Keratinocyte (primary cell): ENCODE measurements around the gene GATA2. TPM values are rescaled to one million over a fixed set of nuclear protein-coding genes. Genes with fewer than 3 reads are reported as not detected.

Experiments
- DNase-seq: peaks from one replicate; pipeline ENCODE4 v3.0.0-alpha.2; 2011; ENCODE audit warnings: low read depth, missing footprints, low spot score
- FAIRE-seq: peaks from 2 replicates; lab custom pipeline; 2011; peaks lifted over from hg19 to GRCh38; lab: Jason Lieb, UNC
- H2AFZ ChIP-seq: 2 replicates; pipeline ENCODE4 v1.6.0; 2012; ENCODE audit warnings: low read length, control low read depth, inconsistent platforms; ENCODE audit not compliant: control insufficient read depth
- H3K27ac ChIP-seq: 2 replicates; pipeline ENCODE4 v1.5.1; 2011; ENCODE audit warnings: low read length; ENCODE audit not compliant: control insufficient read depth, insufficient read depth
- H3K27me3 ChIP-seq: 3 replicates; pipeline ENCODE4 v1.6.0; 2011; ENCODE audit warnings: low read length; ENCODE audit not compliant: control insufficient read depth, insufficient read depth; ENCODE audit errors: extremely low read depth
- H3K36me3 ChIP-seq, 2 experiments: 2 replicates in 1 of 2; 3 replicates in 1 of 2; pipeline ENCODE4 v1.5.1; 2011; ENCODE audit warnings: low read length in 2 of 2, mild to moderate bottlenecking in 1 of 2; ENCODE audit not compliant: control insufficient read depth in 2 of 2, insufficient read depth in 2 of 2; ENCODE audit errors: extremely low read depth in 1 of 2
- H3K4me1 ChIP-seq: 3 replicates; pipeline ENCODE4 v1.5.1; 2011; ENCODE audit warnings: low read length; ENCODE audit not compliant: control insufficient read depth, insufficient read depth; ENCODE audit errors: extremely low read depth
- H3K4me2 ChIP-seq: 3 replicates; pipeline ENCODE4 v1.6.0; 2011; ENCODE audit warnings: low read depth, low read length; ENCODE audit not compliant: control insufficient read depth, insufficient read depth; ENCODE audit errors: extremely low read depth
- H3K4me3 ChIP-seq, 3 experiments: fragments of 200-600 bp in 1 of 3; sonication (generic) in 1 of 3; 2 replicates in 2 of 3; 3 replicates in 1 of 3; pipeline ENCODE4 v1.5.1; 2011 to 2016; ENCODE audit warnings: low read length in 3 of 3, mild to moderate bottlenecking in 3 of 3, control low read depth in 2 of 3, inconsistent platforms in 1 of 3, low read depth in 1 of 3, mixed read lengths in 1 of 3, mixed run types in 1 of 3, moderate library complexity in 1 of 3; ENCODE audit not compliant: control insufficient read depth in 2 of 3, insufficient read depth in 2 of 3; ENCODE audit errors: extremely low read depth in 1 of 3
- H3K79me2 ChIP-seq: 2 replicates; pipeline ENCODE4 v1.6.0; 2012; ENCODE audit warnings: low read length; ENCODE audit not compliant: control insufficient read depth, insufficient read depth
- H3K9ac ChIP-seq: 3 replicates; pipeline ENCODE4 v1.6.0; 2011; ENCODE audit warnings: low read length; ENCODE audit not compliant: control insufficient read depth, insufficient read depth; ENCODE audit errors: extremely low read depth
- H3K9me1 ChIP-seq: 3 replicates; pipeline ENCODE4 v1.6.0; 2011; ENCODE audit warnings: low read length; ENCODE audit not compliant: control insufficient read depth, insufficient read depth; ENCODE audit errors: extremely low read depth
- H3K9me3 ChIP-seq: 2 replicates; pipeline ENCODE4 v1.5.1; 2012; ENCODE audit warnings: low read depth, low read length; ENCODE audit not compliant: control insufficient read depth
- H4K20me1 ChIP-seq: 3 replicates; pipeline ENCODE4 v1.6.0; 2011; ENCODE audit warnings: low read length; ENCODE audit not compliant: control insufficient read depth, insufficient read depth; ENCODE audit errors: extremely low read depth
- CTCF ChIP-seq, 3 experiments: IDR thresholded peaks in 1 of 3; conservative IDR thresholded peaks in 1 of 3; optimal IDR thresholded peaks in 1 of 3; 2 replicates in 2 of 3; 3 replicates in 1 of 3; pipeline versions ENCODE3 to v1.5.1; 2011; ENCODE audit warnings: low read length in 3 of 3, mild to moderate bottlenecking in 3 of 3, moderate library complexity in 2 of 3, control low read depth in 1 of 3, inconsistent platforms in 1 of 3; ENCODE audit not compliant: insufficient read depth in 2 of 3; ENCODE audit errors: extremely low read depth in 1 of 3
- EZH2 ChIP-seq: IDR thresholded peaks from one replicate; pipeline ENCODE4 v1.6.1; 2012; ENCODE audit warnings: inconsistent platforms, mild to moderate bottlenecking, low read length, moderate library complexity
- dilution Hi-C: fragments of 300-500 bp; cut with MboI; formaldehyde crosslinking; loops from one replicate; pipeline ENCODE4 v1.7.0; 2020; ENCODE audit warnings: low sequenced_read_pairs; ENCODE audit not compliant: extremely low pct_ligation_motif_present
- polyA plus RNA-seq, 5 experiments: library from polyadenylated mRNA; depleted of rRNA in 3 of 5; stranded (reverse) in 3 of 5; stranded (forward) in 1 of 5; unstranded in 1 of 5; fragments of >200 nt; gene quantifications; 1 replicate in 1 of 5; 2 replicates in 3 of 5; 3 replicates in 1 of 5; pipeline versions ENCODE4 v1.2.1 to v1.2.3, GENCODE V29; 2011 to 2012; ENCODE audit warnings: missing spikeins in 2 of 5, low read depth in 1 of 5, low replicate concordance in 1 of 5

The GATA2 gene
- polyA plus RNA-seq, 1 donor (not counting 4 experiments of a cell fraction or from before 2014, with no cell fraction given) = not detected

- H3K27ac ChIP-seq = no peak overlapping the region
- peaks cover 57% of the 10 kb centered on the region for H3K27me3 ChIP-seq
- no peaks in the 10 kb centered on the region for H3K4me1 ChIP-seq
- no peaks in the 10 kb centered on the region for H3K9me1 ChIP-seq
- no peak overlapping the region for H3K9ac ChIP-seq
- no peak for FAIRE-seq
- no peak for TF ChIP-seq CTCF (optimal IDR thresholded peaks at IDR 0.05 in 1 of 3, IDR thresholded peaks at IDR 0.05 in 1 of 3, conservative IDR thresholded peaks at IDR 0.05 in 1 of 3; ENCODE audit: extremely low read depth in 1 of 3, insufficient read depth in 2 of 3, low read length in 3 of 3)
- no peak for TF ChIP-seq EZH2
- peaks cover 2% of the 10 kb centered on the region for H4K20me1 ChIP-seq
- no peaks in the 10 kb centered on the region for H3K79me2 ChIP-seq
- no peaks in the 10 kb centered on the region for H3K36me3 ChIP-seq
- dilution Hi-C loops = no loop called here
- no peak for DNase-seq
- no peaks in the 10 kb centered on the region for H3K9me3 ChIP-seq
- no peak overlapping the region for H3K4me2 ChIP-seq
- H3K4me3 ChIP-seq = no peak overlapping the region
- H2AFZ ChIP-seq = no peak overlapping the region
Measured at GRCh38 chr3:128498901-128499530, 6.0 kb upstream of the GATA2 start.

- dilution Hi-C loops = no loop called here
- H3K79me2 ChIP-seq = no peaks in the 10 kb centered on the region
- DNase-seq (no peak), FAIRE-seq (no peak)
- no peak overlapping the region for H3K4me2 ChIP-seq
- H3K4me1 ChIP-seq = no peaks in the 10 kb centered on the region
- H3K9me3 ChIP-seq = no peaks in the 10 kb centered on the region
- no peak overlapping the region for H2AFZ ChIP-seq
- no peak overlapping the region for H3K9ac ChIP-seq
- H3K27ac ChIP-seq = no peak overlapping the region
- peaks cover 5% of the 10 kb centered on the region for H4K20me1 ChIP-seq
- H3K27me3 ChIP-seq = peaks cover 66% of the 10 kb centered on the region
- no peaks in the 10 kb centered on the region for H3K9me1 ChIP-seq
- H3K36me3 ChIP-seq = no peaks in the 10 kb centered on the region
- H3K4me3 ChIP-seq = no peak overlapping the region
- no peak for TF ChIP-seq EZH2
- TF ChIP-seq CTCF (optimal IDR thresholded peaks at IDR 0.05 in 1 of 3, IDR thresholded peaks at IDR 0.05 in 1 of 3, conservative IDR thresholded peaks at IDR 0.05 in 1 of 3; ENCODE audit: extremely low read depth in 1 of 3, insufficient read depth in 2 of 3, low read length in 3 of 3) = no peak
Measured at GRCh38 chr3:128498127-128498626, 5.2 kb upstream of the GATA2 start.
